Thyroid gland (tissue), 4 donors: ENCODE measurements around the gene TMEM200A. TPM values are rescaled to one million over a fixed set of nuclear protein-coding genes. Genes with fewer than 3 reads are reported as not detected.

Source experiments
- DNase-seq, 2 donors: peaks; one replicate each; pipeline ENCODE4 v3.0.0-alpha.2; 2019
- H3K27ac ChIP-seq, 3 donors: fragments of 200-600 bp; sonication (generic); 1 replicate in 2 of 3; 2 replicates in 1 of 3; pipeline ENCODE4 v1.5.1; 2016 to 2019; ENCODE audit warnings: mild to moderate bottlenecking in 1 of 3, moderate library complexity in 1 of 3
- H3K27me3 ChIP-seq: fragments of 200-600 bp; sonication (generic); one replicate; pipeline ENCODE4 v1.5.1; 2019
- H3K36me3 ChIP-seq, 2 donors: fragments of 200-600 bp; sonication (generic); one replicate each; pipeline ENCODE4 v1.5.1; 2016 to 2019
- H3K4me1 ChIP-seq, 2 donors: fragments of 200-600 bp; sonication (generic); one replicate each; pipeline ENCODE4 v1.5.1; 2017 to 2019
- H3K4me3 ChIP-seq, 3 donors: fragments of 200-600 bp; sonication (generic); replicated peaks in 1 of 3; 1 replicate in 2 of 3; 2 replicates in 1 of 3; pipeline ENCODE4 v1.5.1; 2016; ENCODE audit warnings: mild to moderate bottlenecking in 1 of 3
- H3K9me3 ChIP-seq: fragments of 200-600 bp; sonication (generic); one replicate; pipeline ENCODE4 v1.5.1; 2017
- CTCF ChIP-seq, 6 experiments: fragments of 200-600 bp in 3 of 6; fragments of 450-650 bp in 3 of 6; sonication (generic) in 3 of 6; IDR thresholded peaks; one replicate each; pipeline ENCODE4 v1.5.1; 2016 to 2019; ENCODE audit warnings: antibody characterized with exemption in 6 of 6, mild to moderate bottlenecking in 2 of 6, inconsistent platforms in 1 of 6, moderate library complexity in 1 of 6
- POLR2A ChIP-seq, 2 donors: fragments of 450-650 bp; IDR thresholded peaks; one replicate each; pipeline ENCODE4 v1.6.1; 2017; ENCODE audit warnings: antibody characterized with exemption in 2 of 2, mild to moderate bottlenecking in 2 of 2, moderate library complexity in 1 of 2
- WGBS, 2 donors: methylation state at CpG; one replicate each; pipeline ENCODE4 v1.1.5; 2017; 5-methylcytosine and 5-hydroxymethylcytosine counted together
- intact Hi-C: fragments of 100-400 bp; cut with DNase I; formaldehyde crosslinking; loops from one replicate; pipeline ENCODE4 v1.15.1; 2023
- total RNA-seq, 4 donors: library from RNA; depleted of rRNA; stranded (reverse); fragments of >200 nt; gene quantifications; one replicate each; pipeline ENCODE4 v1.2.3, GENCODE V29; 2016

The TMEM200A gene
- total RNA-seq, 4 donors from 2014 or later, result 2.1 to 4.6 (median 4.2) TPM

- Histone ChIP-seq H3K4me1 (no peaks in the 10 kb centered on the region), H3K36me3 (no peaks in the 10 kb centered on the region), H3K27ac (no peak overlapping the region), H3K27me3 (no peaks in the 10 kb centered on the region), H3K9me3 (no peaks in the 10 kb centered on the region), H3K4me3 (no peak overlapping the region)
- 69 to 75% methylated on average over 1 of the region's 1 CpG for WGBS, 2 donors
- TF ChIP-seq CTCF (IDR thresholded peaks at IDR 0.05), result no peak
- TF ChIP-seq POLR2A (IDR thresholded peaks at IDR 0.05), result no peak
- no peak for DNase-seq
- intact Hi-C loops, result no loop called here
Observed at GRCh38 chr6:130425537-130425936, 59.7 kb downstream of the TMEM200A start.

GRCh38 chr6:130426066-130426721 is 60.4 kb downstream of the TMEM200A start:
- Histone ChIP-seq H3K4me1 (no peaks in the 10 kb centered on the region), H3K4me3 (no peak overlapping the region), H3K27me3 (no peaks in the 10 kb centered on the region), H3K36me3 (no peaks in the 10 kb centered on the region), H3K27ac (no peak overlapping the region), H3K9me3 (no peaks in the 10 kb centered on the region)
- TF ChIP-seq POLR2A (IDR thresholded peaks at IDR 0.05) (no peak), CTCF (IDR thresholded peaks at IDR 0.05) (no peak)
- WGBS, 2 donors, result 67 to 82% methylated on average over 7 of the region's 7 CpGs
- intact Hi-C loops, result no loop called here
- no peak for DNase-seq

GRCh38 chr6:130431346-130431852 is 65.6 kb downstream of the TMEM200A start:
- no peak for TF ChIP-seq POLR2A (IDR thresholded peaks at IDR 0.05)
- no peak for TF ChIP-seq CTCF (IDR thresholded peaks at IDR 0.05)
- Histone ChIP-seq H3K36me3 (no peaks in the 10 kb centered on the region), H3K4me1 (no peaks in the 10 kb centered on the region), H3K27ac (no peak overlapping the region), H3K27me3 (no peaks in the 10 kb centered on the region), H3K9me3 (no peaks in the 10 kb centered on the region), H3K4me3 (no peak overlapping the region)
- intact Hi-C loops, result no loop called here
- no peak for DNase-seq
- WGBS, 2 donors, result 48 to 52% methylated on average over 4 of the region's 4 CpGs

GRCh38 chr6:130432838-130433237 is 67.0 kb downstream of the TMEM200A start:
- no peaks in the 10 kb centered on the region for H3K36me3 ChIP-seq
- H3K9me3 ChIP-seq, result no peaks in the 10 kb centered on the region
- H3K27me3 ChIP-seq, result no peaks in the 10 kb centered on the region
- no peak overlapping the region for H3K27ac ChIP-seq
- intact Hi-C loops, result no loop called here
- H3K4me1 ChIP-seq, result no peaks in the 10 kb centered on the region
- no peak overlapping the region for H3K4me3 ChIP-seq
- TF ChIP-seq CTCF (IDR thresholded peaks at IDR 0.05) (no peak), POLR2A (IDR thresholded peaks at IDR 0.05) (no peak)
- DNase-seq, result no peak
- 88 to 92% methylated on average over 4 of the region's 4 CpGs for WGBS, 2 donors

- TF ChIP-seq CTCF (IDR thresholded peaks at IDR 0.05) (no peak), POLR2A (IDR thresholded peaks at IDR 0.05) (no peak)
- H3K36me3 ChIP-seq, result no peaks in the 10 kb centered on the region
- no peaks in the 10 kb centered on the region for H3K4me1 ChIP-seq
- DNase-seq, result no peak
- 89 to 92% methylated on average over 3 of the region's 3 CpGs for WGBS, 2 donors
- intact Hi-C loops, result no loop called here
- no peak overlapping the region for H3K27ac ChIP-seq
- H3K9me3 ChIP-seq, result no peaks in the 10 kb centered on the region
- no peak overlapping the region for H3K4me3 ChIP-seq
- no peaks in the 10 kb centered on the region for H3K27me3 ChIP-seq
Observed at GRCh38 chr6:130434174-130434873, 68.5 kb downstream of the TMEM200A start.
